Measurements from ENCODE around the gene ZNF566.

ZNF566 gene

DNA sequence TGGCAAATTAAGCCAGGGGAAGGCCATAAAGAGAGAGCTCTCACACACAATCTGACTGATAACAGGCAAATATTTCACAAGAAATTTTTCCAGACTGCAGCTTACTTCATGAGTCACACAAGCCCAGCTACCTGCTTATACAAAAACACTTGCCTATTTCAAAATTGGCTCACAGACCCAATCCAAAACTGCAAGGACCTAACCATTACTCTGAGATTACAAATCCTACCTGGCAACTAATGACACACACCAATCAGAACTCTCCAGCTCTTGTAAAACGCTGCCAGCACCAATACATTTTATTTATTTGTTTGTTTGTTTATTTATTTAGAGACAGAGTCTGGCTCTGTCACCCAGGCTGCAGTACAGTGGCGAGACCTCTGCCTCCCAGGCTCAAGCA, 52.8 kb downstream of the ZNF566 start:
- Histone ChIP-seq H3K4me3 (ENCODE audit: low read length, poor library complexity, severe bottlenecking) (no peak overlapping the region), H3K9ac (ENCODE audit: low read depth, low read length, poor library complexity, severe bottlenecking) (no peak overlapping the region), H2AFZ (ENCODE audit: low read length) (no peak overlapping the region), H4K20me1 (ENCODE audit: insufficient read depth, low read length, poor library complexity, severe bottlenecking) (no peaks in the 10 kb centered on the region), H3K4me2 (ENCODE audit: low read depth, low read length, poor library complexity, severe bottlenecking) (no peak overlapping the region), H3K4me1 (ENCODE audit: insufficient read depth, low read length, poor library complexity, severe bottlenecking) (no peaks in the 10 kb centered on the region), H3F3A (ENCODE audit: low read depth) (no peaks in the 10 kb centered on the region), H3K36me3 (ENCODE audit: insufficient read depth, low read length) (no peaks in the 10 kb centered on the region), H3K9me3 (ENCODE audit: insufficient read depth, low read depth, low read length) (no peaks in the 10 kb centered on the region), H3K9me2 (replicated peaks; ENCODE audit: low read depth, low read length) (no peaks in the 10 kb centered on the region), H3K27me3 (ENCODE audit: insufficient read depth, low read length, poor library complexity, severe bottlenecking) (no peaks in the 10 kb centered on the region), H3K79me2 (ENCODE audit: insufficient read depth, low read length) (no peaks in the 10 kb centered on the region)
- TF ChIP-seq, protein P1, sequence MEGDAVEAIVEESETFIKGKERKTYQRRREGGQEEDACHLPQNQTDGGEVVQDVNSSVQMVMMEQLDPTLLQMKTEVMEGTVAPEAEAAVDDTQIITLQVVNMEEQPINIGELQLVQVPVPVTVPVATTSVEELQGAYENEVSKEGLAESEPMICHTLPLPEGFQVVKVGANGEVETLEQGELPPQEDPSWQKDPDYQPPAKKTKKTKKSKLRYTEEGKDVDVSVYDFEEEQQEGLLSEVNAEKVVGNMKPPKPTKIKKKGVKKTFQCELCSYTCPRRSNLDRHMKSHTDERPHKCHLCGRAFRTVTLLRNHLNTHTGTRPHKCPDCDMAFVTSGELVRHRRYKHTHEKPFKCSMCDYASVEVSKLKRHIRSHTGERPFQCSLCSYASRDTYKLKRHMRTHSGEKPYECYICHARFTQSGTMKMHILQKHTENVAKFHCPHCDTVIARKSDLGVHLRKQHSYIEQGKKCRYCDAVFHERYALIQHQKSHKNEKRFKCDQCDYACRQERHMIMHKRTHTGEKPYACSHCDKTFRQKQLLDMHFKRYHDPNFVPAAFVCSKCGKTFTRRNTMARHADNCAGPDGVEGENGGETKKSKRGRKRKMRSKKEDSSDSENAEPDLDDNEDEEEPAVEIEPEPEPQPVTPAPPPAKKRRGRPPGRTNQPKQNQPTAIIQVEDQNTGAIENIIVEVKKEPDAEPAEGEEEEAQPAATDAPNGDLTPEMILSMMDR (conservative IDR thresholded peaks at IDR 0.05; ENCODE audit: low read length): no peak
- TF ChIP-seq EZH2phosphoT487 (IDR thresholded peaks at IDR 0.05; ENCODE audit: borderline replicate concordance): no peak

- no peak overlapping the region for H3K4me3 ChIP-seq (ENCODE audit: low read length, poor library complexity, severe bottlenecking)
- no peak overlapping the region for H2AFZ ChIP-seq (ENCODE audit: low read length)
- TF ChIP-seq, protein P1 (conservative IDR thresholded peaks at IDR 0.05; ENCODE audit: low read length): no peak
- no peak for TF ChIP-seq EZH2phosphoT487 (IDR thresholded peaks at IDR 0.05; ENCODE audit: borderline replicate concordance)
- H4K20me1 ChIP-seq (ENCODE audit: insufficient read depth, low read length, poor library complexity, severe bottlenecking): no peaks in the 10 kb centered on the region
- no peaks in the 10 kb centered on the region for H3K36me3 ChIP-seq (ENCODE audit: insufficient read depth, low read length)
- H3F3A ChIP-seq (ENCODE audit: low read depth): no peaks in the 10 kb centered on the region
- no peaks in the 10 kb centered on the region for H3K79me2 ChIP-seq (ENCODE audit: insufficient read depth, low read length)
- H3K27me3 ChIP-seq (ENCODE audit: insufficient read depth, low read length, poor library complexity, severe bottlenecking): no peaks in the 10 kb centered on the region
- no peaks in the 10 kb centered on the region for H3K9me2 ChIP-seq (replicated peaks; ENCODE audit: low read depth, low read length)
- no peaks in the 10 kb centered on the region for H3K9me3 ChIP-seq (ENCODE audit: insufficient read depth, low read depth, low read length)
- H3K4me1 ChIP-seq (ENCODE audit: insufficient read depth, low read length, poor library complexity, severe bottlenecking): peaks cover 3% of the 10 kb centered on the region
- H3K9ac ChIP-seq (ENCODE audit: low read depth, low read length, poor library complexity, severe bottlenecking): no peak overlapping the region
- H3K4me2 ChIP-seq (ENCODE audit: low read depth, low read length, poor library complexity, severe bottlenecking): no peak overlapping the region
Observed at GRCh38 chr19:36423925-36424324, 65.4 kb downstream of the ZNF566 start.

GRCh38 chr19:36421749-36422481, 67.4 kb downstream of the ZNF566 start:
- peaks cover 10% of the 10 kb centered on the region for H3K4me1 ChIP-seq (ENCODE audit: insufficient read depth, low read length, poor library complexity, severe bottlenecking)
- TF ChIP-seq EZH2phosphoT487 (IDR thresholded peaks at IDR 0.05; ENCODE audit: borderline replicate concordance): no peak
- TF ChIP-seq, protein P1 (conservative IDR thresholded peaks at IDR 0.05; ENCODE audit: low read length): no peak
- H2AFZ ChIP-seq (ENCODE audit: low read length): no peak overlapping the region
- no peaks in the 10 kb centered on the region for H3K9me3 ChIP-seq (ENCODE audit: insufficient read depth, low read depth, low read length)
- no peaks in the 10 kb centered on the region for H3F3A ChIP-seq (ENCODE audit: low read depth)
- no peaks in the 10 kb centered on the region for H3K27me3 ChIP-seq (ENCODE audit: insufficient read depth, low read length, poor library complexity, severe bottlenecking)
- peaks cover 4% of the 10 kb centered on the region for H4K20me1 ChIP-seq (ENCODE audit: insufficient read depth, low read length, poor library complexity, severe bottlenecking)
- no peak overlapping the region for H3K4me3 ChIP-seq (ENCODE audit: low read length, poor library complexity, severe bottlenecking)
- H3K9me2 ChIP-seq (replicated peaks; ENCODE audit: low read depth, low read length): no peaks in the 10 kb centered on the region
- H3K4me2 ChIP-seq (ENCODE audit: low read depth, low read length, poor library complexity, severe bottlenecking): no peak overlapping the region
- H3K79me2 ChIP-seq (ENCODE audit: insufficient read depth, low read length): peaks cover 15% of the 10 kb centered on the region
- H3K9ac ChIP-seq (ENCODE audit: low read depth, low read length, poor library complexity, severe bottlenecking): no peak overlapping the region
- no peaks in the 10 kb centered on the region for H3K36me3 ChIP-seq (ENCODE audit: insufficient read depth, low read length)
